HCT116 (cell line): ENCODE measurements around the gene TJAP1. TPM values are rescaled to one million over a fixed set of nuclear protein-coding genes. Genes with fewer than 3 reads are reported as not detected.

Experiments used
- ATAC-seq: fragments of 200-7000 bp; cut with Tn5 transposase; 2 replicates; pipeline ENCODE4 v1.9.1; 2020; ENCODE audit warnings: mild to moderate bottlenecking, moderate library complexity
- BruUV-seq: library from RNA; stranded (reverse); fragments of 400-500 nt; replicated peaks from 2 replicates; lab custom pipeline; 2021; lab: Mats Ljungman, UMichigan
- CTCF ChIA-PET: fragments of 300-600 bp; sonication (Branson Sonifier 250); formaldehyde crosslinking; loops from one replicate; lab custom pipeline; 2021; ENCODE audit warnings: antibody characterized with exemption; lab: Charles Lee
- POLR2A ChIA-PET: fragments of 300-600, 350-600 bp; sonication (Branson Sonifier 250); formaldehyde crosslinking; loops from one replicate; lab custom pipeline; 2021; ENCODE audit warnings: antibody characterized with exemption; lab: Charles Lee
- RAD21 ChIA-PET, 2 experiments: fragments of 300-600 bp; sonication (Branson Sonifier 250); formaldehyde crosslinking; loops; one replicate each; lab custom pipeline; 2023; ENCODE audit warnings: low total read pairs in 2 of 2; ENCODE audit not compliant: uncharacterized antibody in 2 of 2, unreplicated experiment in 2 of 2, low non-redundant PET in 1 of 2; lab: Charles Lee
- DNase-seq: peaks from one replicate; pipeline ENCODE4 v3.0.0-alpha.2; 2010; ENCODE audit warnings: low read depth, low spot score
- H2AFZ ChIP-seq: fragments of 200-600 bp; shearing (Covaris generic), sonication (generic); 2 replicates; pipeline ENCODE4 v1.6.1; 2017; ENCODE audit warnings: low read depth, mixed run types, mixed read lengths, antibody characterized with exemption, low read length; ENCODE audit not compliant: poor library complexity, severe bottlenecking
- H3K27ac ChIP-seq: 2 replicates; pipeline ENCODE4 v1.5.1; 2012; ENCODE audit warnings: low read depth, low read length
- H3K27me3 ChIP-seq: fragments of 200-600 bp; sonication (generic); 2 replicates; pipeline ENCODE4 v1.6.1; 2016; ENCODE audit warnings: mixed run types, low read length, mixed read lengths; ENCODE audit not compliant: insufficient read depth
- H3K36me3 ChIP-seq, 2 experiments: fragments of 200-500 bp in 1 of 2; fragments of 200-600 bp in 1 of 2; sonication (Bioruptor generic) in 1 of 2; sonication (generic) in 1 of 2; 2 replicates each; pipeline versions ENCODE4 v1.5.1 to v1.6.1; 2014 to 2016; ENCODE audit warnings: low read length in 2 of 2, inconsistent platforms in 1 of 2, mixed read lengths in 1 of 2, mixed run types in 1 of 2; ENCODE audit not compliant: insufficient read depth in 2 of 2, control insufficient read depth in 1 of 2
- H3K4me1 ChIP-seq, 2 experiments: fragments of 200-600 bp in 1 of 2; sonication (generic) in 1 of 2; 2 replicates each; pipeline versions ENCODE4 v1.5.1 to v1.6.1; 2012 to 2017; ENCODE audit warnings: low read length in 2 of 2, inconsistent platforms in 1 of 2, mild to moderate bottlenecking in 1 of 2, mixed read lengths in 1 of 2, mixed run types in 1 of 2, moderate library complexity in 1 of 2; ENCODE audit not compliant: insufficient read depth in 2 of 2, control insufficient read depth in 1 of 2
- H3K4me2 ChIP-seq: fragments of 200-600 bp; sonication (generic); 2 replicates; pipeline ENCODE4 v1.6.1; 2017; ENCODE audit warnings: mixed run types, low read length, mixed read lengths
- H3K4me3 ChIP-seq, 2 experiments: fragments of 200-600 bp in 1 of 2; sonication (generic) in 1 of 2; replicated peaks in 1 of 2; 2 replicates each; pipeline ENCODE4 v1.5.1; 2011 to 2016; ENCODE audit warnings: low read length in 2 of 2, control low read depth in 1 of 2, low read depth in 1 of 2, mild to moderate bottlenecking in 1 of 2, mixed read lengths in 1 of 2, mixed run types in 1 of 2
- H3K79me2 ChIP-seq: fragments of 200-600 bp; sonication (generic); 2 replicates; pipeline ENCODE4 v1.6.1; 2017; ENCODE audit warnings: mild to moderate bottlenecking, mixed run types, low read length, moderate library complexity, mixed read lengths; ENCODE audit not compliant: insufficient read depth
- H3K9ac ChIP-seq: fragments of 200-600 bp; sonication (generic); 2 replicates; pipeline ENCODE4 v1.6.1; 2016; ENCODE audit warnings: low read length, mixed read lengths
- H3K9me2 ChIP-seq: fragments of 200-600 bp; sonication (generic), shearing (Covaris generic); 2 replicates; pipeline ENCODE4 v1.6.1; 2017; ENCODE audit warnings: mixed run types, mild to moderate bottlenecking, moderate library complexity; ENCODE audit not compliant: insufficient read depth
- H3K9me3 ChIP-seq, 2 experiments: fragments of 200-500 bp in 1 of 2; fragments of 200-600 bp in 1 of 2; sonication (Bioruptor generic) in 1 of 2; sonication (generic) in 1 of 2; 2 replicates each; pipeline ENCODE4 v1.6.1; 2014 to 2017; ENCODE audit warnings: low read length in 2 of 2, mixed read lengths in 2 of 2, inconsistent platforms in 1 of 2, low read depth in 1 of 2, mild to moderate bottlenecking in 1 of 2, mixed run types in 1 of 2, moderate library complexity in 1 of 2; ENCODE audit not compliant: control insufficient read depth in 1 of 2, insufficient read depth in 1 of 2
- H4K20me1 ChIP-seq: fragments of 200-600 bp; sonication (generic), shearing (Covaris generic); 2 replicates; pipeline ENCODE4 v1.6.1; 2017; ENCODE audit warnings: mixed run types, mild to moderate bottlenecking, moderate library complexity; ENCODE audit not compliant: insufficient read depth
- CBX3 ChIP-seq: IDR thresholded peaks from 2 replicates; pipeline ENCODE4 v1.6.1; 2012; ENCODE audit warnings: low read depth
- CEBPB ChIP-seq: IDR thresholded peaks from 2 replicates; pipeline ENCODE4 v1.6.1; 2012; ENCODE audit warnings: low read depth
- CTCF ChIP-seq, 3 experiments: fragments of 200-600 bp in 1 of 3; sonication (generic) in 1 of 3; IDR thresholded peaks in 2 of 3; conservative IDR thresholded peaks in 1 of 3; 2 replicates each; pipeline ENCODE4 v1.5.1; 2012 to 2017; ENCODE audit warnings: low read depth in 2 of 3, low read length in 2 of 3, antibody characterized with exemption in 1 of 3, borderline replicate concordance in 1 of 3, control low read depth in 1 of 3, mild to moderate bottlenecking in 1 of 3, mixed read lengths in 1 of 3, mixed run types in 1 of 3, moderate library complexity in 1 of 3; ENCODE audit not compliant: insufficient read depth in 1 of 3
- EGR1 ChIP-seq: IDR thresholded peaks from 2 replicates; pipeline ENCODE4 v1.6.1; 2012; ENCODE audit warnings: low read depth
- EZH2phosphoT487 ChIP-seq: fragments of 200-600 bp; IDR thresholded peaks from 2 replicates; pipeline ENCODE4 v1.6.1; 2018; ENCODE audit warnings: antibody characterized with exemption, borderline replicate concordance
- FOSL1 ChIP-seq: IDR thresholded peaks from 2 replicates; pipeline ENCODE4 v1.6.1; 2012; ENCODE audit warnings: low read depth
- JUND ChIP-seq: IDR thresholded peaks from 2 replicates; pipeline ENCODE4 v1.6.1; 2012
- MAX ChIP-seq: IDR thresholded peaks from 2 replicates; pipeline ENCODE4 v1.6.1; 2012
- POLR2AphosphoS5 ChIP-seq: IDR thresholded peaks from 2 replicates; pipeline ENCODE4 v1.6.1; 2011; ENCODE audit warnings: mild to moderate bottlenecking, low read depth, low read length, moderate library complexity
- SIN3A ChIP-seq: IDR thresholded peaks from 2 replicates; pipeline ENCODE4 v1.6.1; 2012; ENCODE audit warnings: low read depth
- SP1 ChIP-seq: IDR thresholded peaks from 2 replicates; pipeline ENCODE4 v1.6.1; 2012; ENCODE audit warnings: low read depth
- SRF ChIP-seq: IDR thresholded peaks from 2 replicates; pipeline ENCODE4 v1.6.1; 2012; ENCODE audit warnings: low read depth
- TCF7L2 ChIP-seq: IDR thresholded peaks from 2 replicates; pipeline ENCODE4 v1.7.0; 2011; ENCODE audit warnings: borderline replicate concordance, inconsistent platforms; ENCODE audit not compliant: insufficient read depth, insufficient read length; ENCODE audit errors: extremely low read depth
- YY1 ChIP-seq: IDR thresholded peaks from 2 replicates; pipeline ENCODE4 v1.6.1; 2011; ENCODE audit warnings: low read length, low read depth, moderate library complexity, mild to moderate bottlenecking; ENCODE audit not compliant: insufficient replicate concordance; ENCODE audit errors: extremely low read depth
- ZFX ChIP-seq: fragments of 450-650 bp; IDR thresholded peaks from 2 replicates; pipeline ENCODE4 v1.6.1; 2017
- ZNF274 ChIP-seq: fragments of 200-500 bp; sonication (Bioruptor generic); IDR thresholded peaks from 2 replicates; pipeline ENCODE4 v1.6.1; 2014; ENCODE audit warnings: mild to moderate bottlenecking, low read depth, low read length, inconsistent platforms
- intact Hi-C: fragments of 100-400 bp; cut with micrococcal nuclease; formaldehyde crosslinking; loops from 2 replicates; pipeline ENCODE4 v1.10.0; 2022
- total RNA-seq: library from RNA; stranded (reverse); gene quantifications from one replicate; pipeline ENCODE4 v1.2.1, GENCODE V29; 2021; ENCODE audit not compliant: unreplicated experiment
- TF ChIP-seq, protein P1 (sequence below): IDR thresholded peaks from 2 replicates; pipeline ENCODE4 v1.6.1; 2012

Gene TJAP1
- total RNA-seq, 1 experiment from 2014 or later: 45.2 TPM

DNA sequence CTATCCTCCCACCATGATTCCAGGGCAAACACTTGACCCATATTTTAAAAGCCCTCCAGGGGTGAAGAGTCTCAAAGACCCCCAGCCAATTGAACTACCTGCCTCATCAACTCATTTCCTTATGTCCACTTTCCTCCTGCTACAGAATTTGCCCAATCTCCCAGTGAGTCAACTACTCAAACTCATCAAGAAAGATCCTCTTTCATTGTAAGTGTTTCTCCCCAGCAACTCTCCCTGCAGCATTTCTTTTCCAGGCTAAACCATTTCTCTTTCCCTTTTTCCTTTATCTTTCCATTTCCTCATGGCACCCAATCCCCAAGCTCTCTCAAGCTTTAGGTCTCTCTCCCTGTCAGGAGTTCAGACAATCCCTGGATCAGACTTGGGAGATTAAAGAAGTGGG is 23.5 kb upstream of the TJAP1 start:
- Histone ChIP-seq H3K9me2 (no peaks in the 10 kb centered on the region), H4K20me1 (no peaks in the 10 kb centered on the region), H3K79me2 (no peaks in the 10 kb centered on the region), H3K4me1 (peaks cover 8 to 37% of the 10 kb centered on the region in 2 experiments; a peak in 3 of 4 replicates), H3K27ac (no peak overlapping the region), H3K4me3 (no peak overlapping the region), H3K27me3 (no peaks in the 10 kb centered on the region), H3K9ac (no peak overlapping the region), H3K9me3 (no peaks in the 10 kb centered on the region), H3K4me2 (no peak overlapping the region)
- POLR2A ChIA-PET: no interaction called here
- DNase-seq: no peak
- CTCF ChIA-PET: interaction anchor here (4.6 kb wide), 1 partner anchor 53 kb away, joined by 31 read pairs; no protein-coding TSS in a partner anchor
- no peak for TF ChIP-seq ZFX
- TF ChIP-seq YY1: no peak
- no peak for TF ChIP-seq EZH2phosphoT487
- TF ChIP-seq SRF: no peak
- TF ChIP-seq FOSL1: no peak
- TF ChIP-seq, all 23 proteins: peak for 0
- Histone ChIP-seq H3K36me3 (peaks cover 0 to 3% of the 10 kb centered on the region in 2 experiments; a peak in 1 of 4 replicates), H2AFZ (no peak overlapping the region)
- ATAC-seq: no peak
- intact Hi-C loops: loop anchor here (1.0 to 2.0 kb wide), 2 partner anchors 42 to 53 kb away; no protein-coding TSS in a partner anchor
- BruUV-seq: no TSS peak
- RAD21 ChIA-PET: no interaction called here

DNA sequence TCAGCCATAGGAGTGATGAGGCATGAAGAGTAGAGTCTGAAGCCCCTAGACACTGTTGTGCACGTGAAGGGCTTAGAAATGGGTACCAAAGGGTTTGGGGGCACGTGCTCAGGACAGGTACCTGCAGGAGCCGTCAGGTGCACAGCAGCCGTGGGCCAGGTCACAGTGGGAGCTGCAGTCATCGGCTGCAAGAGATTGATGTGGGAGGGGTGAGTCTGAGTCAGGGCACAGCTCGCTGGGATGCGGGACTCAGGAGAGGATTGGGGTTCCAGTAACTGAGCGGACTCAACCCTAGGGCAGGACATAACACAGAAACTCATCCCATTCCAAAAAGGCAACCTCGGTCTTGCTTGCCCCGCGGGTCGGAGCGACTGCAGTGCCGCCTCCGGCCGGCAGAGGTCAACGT is 23.1 kb upstream of the TJAP1 start:
- ChIA-PET POLR2A (no interaction called here), RAD21 (no interaction called here), CTCF (interaction anchor here (4.6 kb wide), 1 partner anchor 53 kb away, joined by 31 read pairs; no protein-coding TSS in a partner anchor)
- BruUV-seq: no TSS peak
- peak overlapping the region; percentile 50 to 61 for H3K4me3 ChIP-seq
- no peak overlapping the region for H2AFZ ChIP-seq
- H3K27me3 ChIP-seq: no peaks in the 10 kb centered on the region
- H3K79me2 ChIP-seq: no peaks in the 10 kb centered on the region
- H3K9me3 ChIP-seq: no peaks in the 10 kb centered on the region
- peaks cover 0 to under 1% of the 10 kb centered on the region in 2 experiments; a peak in 1 of 4 replicates for H3K36me3 ChIP-seq
- peak; percentile 24 for ATAC-seq
- H3K4me2 ChIP-seq: peak overlapping the region; percentile 97
- no peak overlapping the region for H3K9ac ChIP-seq
- peaks cover 8 to 39% of the 10 kb centered on the region in 2 experiments; a peak in 3 of 4 replicates for H3K4me1 ChIP-seq
- H4K20me1 ChIP-seq: no peaks in the 10 kb centered on the region
- no peaks in the 10 kb centered on the region for H3K9me2 ChIP-seq
- no peak for DNase-seq
- intact Hi-C loops: loop anchor here (1.0 to 2.0 kb wide), 2 partner anchors 42 to 53 kb away; no protein-coding TSS in a partner anchor
- no peak overlapping the region for H3K27ac ChIP-seq
- TF ChIP-seq TCF7L2 (no peak), CTCF (IDR thresholded peaks at IDR 0.05 in 2 of 3, conservative IDR thresholded peaks at IDR 0.05 in 1 of 3; ENCODE audit: borderline replicate concordance in 1 of 3, insufficient read depth in 1 of 3, low read depth in 2 of 3, low read length in 2 of 3) (peak; percentile 84 to 92 (median 85)), EGR1 (no peak), SIN3A (no peak), CBX3 (no peak), SP1 (no peak), SRF (no peak), ZNF274 (no peak), POLR2AphosphoS5 (no peak), JUND (no peak), CEBPB (no peak), YY1 (no peak), MAX (no peak; the same call in 1 of the 2 replicates)
- TF ChIP-seq, protein P1, sequence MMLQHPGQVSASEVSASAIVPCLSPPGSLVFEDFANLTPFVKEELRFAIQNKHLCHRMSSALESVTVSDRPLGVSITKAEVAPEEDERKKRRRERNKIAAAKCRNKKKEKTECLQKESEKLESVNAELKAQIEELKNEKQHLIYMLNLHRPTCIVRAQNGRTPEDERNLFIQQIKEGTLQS: no peak
